WTC11 (cell line): Measurements from ENCODE around the gene ARHGAP22. TPM values are rescaled to one million over a fixed set of nuclear protein-coding genes. Genes with fewer than 3 reads are reported as not detected.

Experiments used
- ATAC-seq: fragments of 200-7000 bp; cut with Tn5 transposase; 2 replicates; pipeline ENCODE4 v1.10.0; 2021; ENCODE audit warnings: mild to moderate bottlenecking, moderate library complexity
- CTCF ChIA-PET: fragments of 300-600 bp; sonication (Branson Sonifier 250); formaldehyde crosslinking; loops from one replicate; lab custom pipeline; 2021; ENCODE audit warnings: antibody characterized with exemption; lab: Charles Lee
- POLR2A ChIA-PET: fragments of 350-600 bp; sonication (Branson Sonifier 250); formaldehyde crosslinking; loops from one replicate; lab custom pipeline; 2021; ENCODE audit warnings: antibody characterized with exemption; lab: Charles Lee
- DNase-seq: peaks from one replicate; pipeline ENCODE4 v3.0.0; 2021; ENCODE audit warnings: low spot score
- H3K27ac Mint-ChIP-seq: 2 replicates; pipeline ENCODE4 v1.8.0; 2021; ENCODE audit warnings: mixed read lengths
- H3K27me3 Mint-ChIP-seq: 2 replicates; pipeline ENCODE4 v1.8.0; 2021; ENCODE audit warnings: low read depth, mild to moderate bottlenecking, moderate library complexity, mixed read lengths
- H3K36me3 Mint-ChIP-seq: 2 replicates; pipeline ENCODE4 v1.8.0; 2021; ENCODE audit warnings: mixed read lengths
- H3K4me1 Mint-ChIP-seq: 2 replicates; pipeline ENCODE4 v1.8.0; 2022; ENCODE audit warnings: mixed read lengths
- H3K4me3 Mint-ChIP-seq: 2 replicates; pipeline ENCODE4 v1.8.0; 2021; ENCODE audit warnings: mild to moderate bottlenecking, moderate library complexity, mixed read lengths
- H3K9me3 Mint-ChIP-seq: 2 replicates; pipeline ENCODE4 v1.8.0; 2021; ENCODE audit warnings: mixed read lengths
- ELF4 ChIP-seq: sonication (generic); formaldehyde crosslinking; IDR thresholded peaks from 2 replicates; pipeline ENCODE4 v1.8.1; 2022; ENCODE audit warnings: low read depth, mild to moderate bottlenecking, moderate library complexity, missing genetic modification reagents
- ESRRA ChIP-seq: sonication (generic); formaldehyde crosslinking; IDR thresholded peaks from 2 replicates; pipeline ENCODE4 v1.8.1; 2022; ENCODE audit warnings: mild to moderate bottlenecking, missing genetic modification reagents, borderline replicate concordance
- FOXP1 ChIP-seq: sonication (generic); formaldehyde crosslinking; IDR thresholded peaks from 2 replicates; pipeline ENCODE4 v1.8.0; 2022; ENCODE audit warnings: missing genetic modification reagents, mild to moderate bottlenecking, moderate library complexity, borderline replicate concordance
- JUN ChIP-seq: sonication (generic); formaldehyde crosslinking; IDR thresholded peaks from 2 replicates; pipeline ENCODE4 v1.8.0; 2023; ENCODE audit warnings: mild to moderate bottlenecking, missing genetic modification reagents
- RORB ChIP-seq: fragments of 250-450 bp; sonication (Bioruptor Pico); IDR thresholded peaks from 2 replicates; pipeline ENCODE4 v1.9.0; 2021; ENCODE audit warnings: mild to moderate bottlenecking
- SP1 ChIP-seq: sonication (generic); formaldehyde crosslinking; conservative IDR thresholded peaks from 2 replicates; pipeline ENCODE4 v1.8.1; 2022; ENCODE audit warnings: missing genetic modification reagents
- TEAD1 ChIP-seq: sonication (generic); formaldehyde crosslinking; IDR thresholded peaks from 2 replicates; pipeline ENCODE4 v1.8.0; 2022; ENCODE audit warnings: mild to moderate bottlenecking, missing genetic modification reagents
- ZNF232 ChIP-seq: sonication (generic); formaldehyde crosslinking; IDR thresholded peaks from 2 replicates; pipeline ENCODE4 v1.8.0; 2022; ENCODE audit warnings: mild to moderate bottlenecking, missing genetic modification reagents
- ZNF396 ChIP-seq: fragments of 250-450 bp; sonication (Bioruptor Pico); IDR thresholded peaks from 2 replicates; pipeline ENCODE4 v1.8.0; 2021; ENCODE audit warnings: mild to moderate bottlenecking, moderate library complexity, borderline replicate concordance
- total RNA-seq: library from RNA; stranded (reverse); gene quantifications from 3 replicates; pipeline ENCODE4 v1.2.3, GENCODE V29; 2021
- TF ChIP-seq, protein P1 (sequence below): sonication (generic); formaldehyde crosslinking; IDR thresholded peaks from 2 replicates; pipeline ENCODE4 v1.8.1; 2022; ENCODE audit warnings: low read depth, missing genetic modification reagents, borderline replicate concordance
- TF ChIP-seq, protein P2 (sequence below): sonication (generic); formaldehyde crosslinking; IDR thresholded peaks from 2 replicates; pipeline ENCODE4 v1.8.1; 2022; ENCODE audit warnings: mild to moderate bottlenecking, moderate library complexity, missing genetic modification reagents
- TF ChIP-seq, protein P3 (sequence below): sonication (generic); formaldehyde crosslinking; conservative IDR thresholded peaks from 2 replicates; pipeline ENCODE4 v1.8.1; 2022; ENCODE audit warnings: mild to moderate bottlenecking, missing genetic modification reagents
- TF ChIP-seq, protein P4 (sequence below): sonication (generic); formaldehyde crosslinking; IDR thresholded peaks from 2 replicates; pipeline ENCODE4 v1.8.0; 2022; ENCODE audit warnings: missing genetic modification reagents
- TF ChIP-seq, protein P5 (sequence below): sonication (generic); formaldehyde crosslinking; IDR thresholded peaks from 2 replicates; pipeline ENCODE4 v1.8.1; 2022; ENCODE audit warnings: missing genetic modification reagents, borderline replicate concordance
- TF ChIP-seq, protein P6 (sequence below): fragments of 250-450 bp; sonication (Bioruptor Pico); IDR thresholded peaks from 2 replicates; pipeline ENCODE4 v2.1.2; 2022; ENCODE audit warnings: mild to moderate bottlenecking, moderate library complexity

The ARHGAP22 gene
- total RNA-seq, 1 experiment from 2014 or later, result 8.6 TPM

DNA sequence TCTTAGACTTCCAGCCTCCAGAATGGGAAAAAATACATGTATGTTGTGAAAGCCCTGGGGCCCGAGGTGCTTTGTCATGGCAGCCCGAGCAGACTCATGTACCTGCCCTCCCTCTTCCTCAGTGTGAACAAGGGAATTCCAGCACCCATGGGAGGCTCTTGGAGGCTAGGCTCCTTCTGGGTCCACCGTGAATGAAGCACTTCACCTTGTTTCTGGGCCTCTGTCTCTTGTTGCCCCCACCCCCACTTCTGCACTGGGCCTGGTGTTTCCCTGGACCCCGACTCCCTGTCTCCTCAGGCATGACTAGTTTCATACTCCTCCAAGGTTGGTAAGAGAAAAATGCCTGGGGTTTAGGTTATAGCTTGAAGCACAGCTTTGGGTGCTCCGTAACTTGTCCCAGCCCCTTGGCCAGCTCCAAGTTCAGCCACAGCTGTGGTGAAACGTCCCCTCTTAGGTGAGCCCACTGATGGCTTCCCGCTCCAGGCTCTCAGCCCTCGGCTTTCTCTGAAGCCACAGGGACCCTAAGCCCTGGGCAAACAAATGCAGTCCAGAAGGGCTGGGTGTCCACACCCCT is 30.2 kb upstream of the ARHGAP22 start:
- POLR2A ChIA-PET, result no interaction called here
- Mint-ChIP-seq H3K9me3 (peaks cover 15% of the 10 kb centered on the region), H3K4me3 (no peak overlapping the region), H3K4me1 (no peaks in the 10 kb centered on the region), H3K27ac (no peak overlapping the region), H3K27me3 (peaks cover 2% of the 10 kb centered on the region; the same call in 1 of the 2 replicates), H3K36me3 (no peaks in the 10 kb centered on the region; the same call in 1 of the 2 replicates)
- DNase-seq, result no peak
- ATAC-seq, result no peak
- TF ChIP-seq TEAD1 (CRISPR knock-in tag), result no peak
- TF ChIP-seq, protein P1, sequence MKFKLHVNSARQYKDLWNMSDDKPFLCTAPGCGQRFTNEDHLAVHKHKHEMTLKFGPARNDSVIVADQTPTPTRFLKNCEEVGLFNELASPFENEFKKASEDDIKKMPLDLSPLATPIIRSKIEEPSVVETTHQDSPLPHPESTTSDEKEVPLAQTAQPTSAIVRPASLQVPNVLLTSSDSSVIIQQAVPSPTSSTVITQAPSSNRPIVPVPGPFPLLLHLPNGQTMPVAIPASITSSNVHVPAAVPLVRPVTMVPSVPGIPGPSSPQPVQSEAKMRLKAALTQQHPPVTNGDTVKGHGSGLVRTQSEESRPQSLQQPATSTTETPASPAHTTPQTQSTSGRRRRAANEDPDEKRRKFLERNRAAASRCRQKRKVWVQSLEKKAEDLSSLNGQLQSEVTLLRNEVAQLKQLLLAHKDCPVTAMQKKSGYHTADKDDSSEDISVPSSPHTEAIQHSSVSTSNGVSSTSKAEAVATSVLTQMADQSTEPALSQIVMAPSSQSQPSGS (CRISPR knock-in tag), result no peak
- TF ChIP-seq, protein P2, sequence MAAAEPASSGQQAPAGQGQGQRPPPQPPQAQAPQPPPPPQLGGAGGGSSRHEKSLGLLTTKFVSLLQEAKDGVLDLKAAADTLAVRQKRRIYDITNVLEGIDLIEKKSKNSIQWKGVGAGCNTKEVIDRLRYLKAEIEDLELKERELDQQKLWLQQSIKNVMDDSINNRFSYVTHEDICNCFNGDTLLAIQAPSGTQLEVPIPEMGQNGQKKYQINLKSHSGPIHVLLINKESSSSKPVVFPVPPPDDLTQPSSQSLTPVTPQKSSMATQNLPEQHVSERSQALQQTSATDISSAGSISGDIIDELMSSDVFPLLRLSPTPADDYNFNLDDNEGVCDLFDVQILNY (CRISPR knock-in tag), result no peak
- TF ChIP-seq JUN (CRISPR knock-in tag), result no peak
- TF ChIP-seq, protein P3, sequence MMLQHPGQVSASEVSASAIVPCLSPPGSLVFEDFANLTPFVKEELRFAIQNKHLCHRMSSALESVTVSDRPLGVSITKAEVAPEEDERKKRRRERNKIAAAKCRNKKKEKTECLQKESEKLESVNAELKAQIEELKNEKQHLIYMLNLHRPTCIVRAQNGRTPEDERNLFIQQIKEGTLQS, result no peak
- TF ChIP-seq, protein P4, sequence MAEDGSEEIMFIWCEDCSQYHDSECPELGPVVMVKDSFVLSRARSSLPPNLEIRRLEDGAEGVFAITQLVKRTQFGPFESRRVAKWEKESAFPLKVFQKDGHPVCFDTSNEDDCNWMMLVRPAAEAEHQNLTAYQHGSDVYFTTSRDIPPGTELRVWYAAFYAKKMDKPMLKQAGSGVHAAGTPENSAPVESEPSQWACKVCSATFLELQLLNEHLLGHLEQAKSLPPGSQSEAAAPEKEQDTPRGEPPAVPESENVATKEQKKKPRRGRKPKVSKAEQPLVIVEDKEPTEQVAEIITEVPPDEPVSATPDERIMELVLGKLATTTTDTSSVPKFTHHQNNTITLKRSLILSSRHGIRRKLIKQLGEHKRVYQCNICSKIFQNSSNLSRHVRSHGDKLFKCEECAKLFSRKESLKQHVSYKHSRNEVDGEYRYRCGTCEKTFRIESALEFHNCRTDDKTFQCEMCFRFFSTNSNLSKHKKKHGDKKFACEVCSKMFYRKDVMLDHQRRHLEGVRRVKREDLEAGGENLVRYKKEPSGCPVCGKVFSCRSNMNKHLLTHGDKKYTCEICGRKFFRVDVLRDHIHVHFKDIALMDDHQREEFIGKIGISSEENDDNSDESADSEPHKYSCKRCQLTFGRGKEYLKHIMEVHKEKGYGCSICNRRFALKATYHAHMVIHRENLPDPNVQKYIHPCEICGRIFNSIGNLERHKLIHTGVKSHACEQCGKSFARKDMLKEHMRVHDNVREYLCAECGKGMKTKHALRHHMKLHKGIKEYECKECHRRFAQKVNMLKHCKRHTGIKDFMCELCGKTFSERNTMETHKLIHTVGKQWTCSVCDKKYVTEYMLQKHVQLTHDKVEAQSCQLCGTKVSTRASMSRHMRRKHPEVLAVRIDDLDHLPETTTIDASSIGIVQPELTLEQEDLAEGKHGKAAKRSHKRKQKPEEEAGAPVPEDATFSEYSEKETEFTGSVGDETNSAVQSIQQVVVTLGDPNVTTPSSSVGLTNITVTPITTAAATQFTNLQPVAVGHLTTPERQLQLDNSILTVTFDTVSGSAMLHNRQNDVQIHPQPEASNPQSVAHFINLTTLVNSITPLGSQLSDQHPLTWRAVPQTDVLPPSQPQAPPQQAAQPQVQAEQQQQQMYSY (CRISPR knock-in tag), result no peak
- CTCF ChIA-PET, result interaction anchor here (1.1 to 2.2 kb wide), 2 partner anchors 20 to 21 kb away, joined by 4 to 5 read pairs; no protein-coding TSS in a partner anchor

DNA sequence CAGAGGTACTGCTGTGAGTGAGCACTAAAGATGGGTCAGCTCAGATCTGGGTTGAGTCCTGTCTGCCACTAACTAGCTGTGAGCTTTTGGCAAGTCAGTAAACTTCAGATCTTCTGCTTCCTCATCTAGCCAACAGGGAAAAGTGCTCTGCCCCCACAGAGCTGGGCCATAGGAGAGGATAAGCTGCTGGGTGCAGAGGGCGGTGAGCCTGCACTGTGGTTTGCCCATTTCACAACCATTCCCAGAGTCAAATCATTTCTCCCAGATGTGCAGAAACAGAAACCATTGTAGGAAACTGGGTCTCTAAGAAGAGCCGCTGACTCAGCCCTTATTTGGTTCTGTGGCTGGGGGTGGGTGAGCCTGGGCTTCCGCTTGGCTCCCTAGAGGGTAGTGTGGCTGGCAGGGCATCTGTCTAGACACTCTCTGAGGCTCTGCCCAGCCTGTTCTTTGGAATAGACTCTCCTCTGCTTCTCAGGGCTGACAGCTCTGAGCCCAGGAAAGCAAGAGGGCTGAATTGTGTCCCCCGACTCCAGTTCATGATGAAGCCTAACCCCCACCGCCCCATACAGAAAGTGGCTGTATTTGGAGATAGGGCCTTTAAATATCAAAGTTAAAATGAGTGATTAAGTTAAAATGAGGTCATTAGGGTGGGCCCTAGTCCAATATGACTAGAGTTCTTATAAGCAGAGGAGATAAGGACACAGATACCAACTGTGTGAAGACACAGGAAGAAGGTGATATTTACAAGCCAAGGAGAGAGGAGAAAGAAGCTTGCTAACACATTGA is 29.5 kb upstream of the ARHGAP22 start:
- ATAC-seq (no peak), DNase-seq (no peak)
- Mint-ChIP-seq H3K4me3 (no peak overlapping the region), H3K4me1 (no peaks in the 10 kb centered on the region), H3K9me3 (peaks cover 9% of the 10 kb centered on the region), H3K36me3 (no peaks in the 10 kb centered on the region), H3K27ac (no peak overlapping the region), H3K27me3 (peaks cover 2% of the 10 kb centered on the region; the same call in 1 of the 2 replicates)
- ChIA-PET POLR2A (no interaction called here), CTCF (interaction anchor here (1.0 to 2.2 kb wide), 6 partner anchors 20 to 29 kb away, joined by 3 to 8 read pairs (median 4); no protein-coding TSS in a partner anchor)
- TF ChIP-seq, protein P5, sequence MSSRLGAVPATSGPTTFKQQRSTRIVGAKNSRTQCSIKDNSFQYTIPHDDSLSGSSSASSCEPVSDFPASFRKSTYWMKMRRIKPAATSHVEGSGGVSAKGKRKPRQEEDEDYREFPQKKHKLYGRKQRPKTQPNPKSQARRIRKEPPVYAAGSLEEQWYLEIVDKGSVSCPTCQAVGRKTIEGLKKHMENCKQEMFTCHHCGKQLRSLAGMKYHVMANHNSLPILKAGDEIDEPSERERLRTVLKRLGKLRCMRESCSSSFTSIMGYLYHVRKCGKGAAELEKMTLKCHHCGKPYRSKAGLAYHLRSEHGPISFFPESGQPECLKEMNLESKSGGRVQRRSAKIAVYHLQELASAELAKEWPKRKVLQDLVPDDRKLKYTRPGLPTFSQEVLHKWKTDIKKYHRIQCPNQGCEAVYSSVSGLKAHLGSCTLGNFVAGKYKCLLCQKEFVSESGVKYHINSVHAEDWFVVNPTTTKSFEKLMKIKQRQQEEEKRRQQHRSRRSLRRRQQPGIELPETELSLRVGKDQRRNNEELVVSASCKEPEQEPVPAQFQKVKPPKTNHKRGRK (CRISPR knock-in tag), result no peak
- TF ChIP-seq, protein P6, sequence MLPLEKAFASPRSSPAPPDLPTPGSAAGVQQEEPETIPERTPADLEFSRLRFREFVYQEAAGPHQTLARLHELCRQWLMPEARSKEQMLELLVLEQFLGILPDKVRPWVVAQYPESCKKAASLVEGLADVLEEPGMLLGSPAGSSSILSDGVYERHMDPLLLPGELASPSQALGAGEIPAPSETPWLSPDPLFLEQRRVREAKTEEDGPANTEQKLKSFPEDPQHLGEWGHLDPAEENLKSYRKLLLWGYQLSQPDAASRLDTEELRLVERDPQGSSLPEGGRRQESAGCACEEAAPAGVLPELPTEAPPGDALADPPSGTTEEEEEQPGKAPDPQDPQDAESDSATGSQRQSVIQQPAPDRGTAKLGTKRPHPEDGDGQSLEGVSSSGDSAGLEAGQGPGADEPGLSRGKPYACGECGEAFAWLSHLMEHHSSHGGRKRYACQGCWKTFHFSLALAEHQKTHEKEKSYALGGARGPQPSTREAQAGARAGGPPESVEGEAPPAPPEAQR (CRISPR knock-in tag), result no peak
- no peak for TF ChIP-seq SP1 (CRISPR knock-in tag)
- TF ChIP-seq ELF4, result no peak
- TF ChIP-seq ZNF232 (CRISPR knock-in tag), result no peak
- no peak for TF ChIP-seq FOXP1
- TF ChIP-seq, protein P4 (CRISPR knock-in tag), result no peak
- TF ChIP-seq ESRRA (CRISPR knock-in tag), result no peak
- TF ChIP-seq RORB (CRISPR knock-in tag), result no peak
- no peak for TF ChIP-seq TEAD1 (CRISPR knock-in tag)
- TF ChIP-seq ZNF396 (CRISPR knock-in tag), result no peak
